ENCODE data around the gene PLA2G2A.

Gene PLA2G2A

GRCh38 chr1:19955534-19956170, 23.8 kb downstream of the PLA2G2A start:
- DNase-seq: no peak
- H3K4me3 ChIP-seq (ENCODE audit: insufficient read depth, low read depth, low read length, poor library complexity, severe bottlenecking): no peak overlapping the region
- H3K9me3 ChIP-seq (ENCODE audit: control insufficient read depth, low read length): no peaks in the 10 kb centered on the region
- H3K36me3 ChIP-seq (ENCODE audit: control insufficient read depth, insufficient read depth, low read length): no peaks in the 10 kb centered on the region
- H3K4me1 ChIP-seq (ENCODE audit: control insufficient read depth, insufficient read depth, low read length, poor library complexity, severe bottlenecking): no peaks in the 10 kb centered on the region
- H3K27me3 ChIP-seq (replicated peaks; ENCODE audit: control insufficient read depth, insufficient read depth, low read length, poor library complexity, severe bottlenecking): no peaks in the 10 kb centered on the region
- no peak overlapping the region for H3K27ac ChIP-seq (ENCODE audit: insufficient read depth, low read length, poor library complexity, severe bottlenecking)

- Histone ChIP-seq H3K4me1 (ENCODE audit: control insufficient read depth, insufficient read depth, low read length, poor library complexity, severe bottlenecking) (no peaks in the 10 kb centered on the region), H3K9me3 (ENCODE audit: control insufficient read depth, low read length) (no peaks in the 10 kb centered on the region), H3K4me3 (ENCODE audit: insufficient read depth, low read depth, low read length, poor library complexity, severe bottlenecking) (no peak overlapping the region), H3K27ac (ENCODE audit: insufficient read depth, low read length, poor library complexity, severe bottlenecking) (no peak overlapping the region), H3K27me3 (replicated peaks; ENCODE audit: control insufficient read depth, insufficient read depth, low read length, poor library complexity, severe bottlenecking) (no peaks in the 10 kb centered on the region), H3K36me3 (ENCODE audit: control insufficient read depth, insufficient read depth, low read length) (no peaks in the 10 kb centered on the region)
- DNase-seq: no peak
Measured at GRCh38 chr1:19954059-19954458, 25.4 kb downstream of the PLA2G2A start.

DNA sequence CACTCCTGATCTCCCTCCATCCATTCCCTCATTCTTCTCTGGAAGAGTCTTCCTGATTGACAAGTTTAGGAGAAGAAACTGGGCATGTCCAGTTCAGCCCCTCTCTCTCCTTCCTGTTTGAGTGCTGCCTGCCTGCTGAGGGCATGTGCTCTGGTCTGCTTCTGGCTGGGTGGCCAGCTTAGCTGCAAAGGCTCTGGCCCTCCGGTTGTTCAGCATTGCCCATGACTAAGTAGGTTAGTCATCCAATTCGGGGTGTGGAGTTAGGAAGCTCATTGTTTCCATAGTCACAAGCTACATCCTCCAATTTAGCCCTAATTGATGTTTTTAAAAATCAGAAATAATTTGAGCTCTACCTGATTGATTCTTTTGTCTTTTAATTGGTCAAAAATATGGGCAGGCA, 30.4 kb downstream of the PLA2G2A start:
- Histone ChIP-seq H3K9me3 (ENCODE audit: control insufficient read depth, low read length) (no peaks in the 10 kb centered on the region), H3K4me3 (ENCODE audit: insufficient read depth, low read depth, low read length, poor library complexity, severe bottlenecking) (no peak overlapping the region), H3K27me3 (replicated peaks; ENCODE audit: control insufficient read depth, insufficient read depth, low read length, poor library complexity, severe bottlenecking) (no peaks in the 10 kb centered on the region), H3K27ac (ENCODE audit: insufficient read depth, low read length, poor library complexity, severe bottlenecking) (no peak overlapping the region), H3K4me1 (ENCODE audit: control insufficient read depth, insufficient read depth, low read length, poor library complexity, severe bottlenecking) (no peaks in the 10 kb centered on the region), H3K36me3 (ENCODE audit: control insufficient read depth, insufficient read depth, low read length) (no peaks in the 10 kb centered on the region)
- DNase-seq: no peak

GRCh38 chr1:19946971-19947370, 32.4 kb downstream of the PLA2G2A start:
- Histone ChIP-seq H3K9me3 (ENCODE audit: control insufficient read depth, low read length) (no peaks in the 10 kb centered on the region), H3K27me3 (replicated peaks; ENCODE audit: control insufficient read depth, insufficient read depth, low read length, poor library complexity, severe bottlenecking) (no peaks in the 10 kb centered on the region), H3K36me3 (ENCODE audit: control insufficient read depth, insufficient read depth, low read length) (no peaks in the 10 kb centered on the region), H3K4me1 (ENCODE audit: control insufficient read depth, insufficient read depth, low read length, poor library complexity, severe bottlenecking) (no peaks in the 10 kb centered on the region), H3K4me3 (ENCODE audit: insufficient read depth, low read depth, low read length, poor library complexity, severe bottlenecking) (no peak overlapping the region), H3K27ac (ENCODE audit: insufficient read depth, low read length, poor library complexity, severe bottlenecking) (no peak overlapping the region)
- DNase-seq: no peak

- Histone ChIP-seq H3K4me1 (ENCODE audit: control insufficient read depth, insufficient read depth, low read length, poor library complexity, severe bottlenecking) (no peaks in the 10 kb centered on the region), H3K27me3 (replicated peaks; ENCODE audit: control insufficient read depth, insufficient read depth, low read length, poor library complexity, severe bottlenecking) (no peaks in the 10 kb centered on the region), H3K27ac (ENCODE audit: insufficient read depth, low read length, poor library complexity, severe bottlenecking) (no peak overlapping the region), H3K4me3 (ENCODE audit: insufficient read depth, low read depth, low read length, poor library complexity, severe bottlenecking) (no peak overlapping the region), H3K36me3 (ENCODE audit: control insufficient read depth, insufficient read depth, low read length) (no peaks in the 10 kb centered on the region), H3K9me3 (ENCODE audit: control insufficient read depth, low read length) (no peaks in the 10 kb centered on the region)
- DNase-seq: no peak
Measured at GRCh38 chr1:19946331-19946751, 33.1 kb downstream of the PLA2G2A start.

DNA sequence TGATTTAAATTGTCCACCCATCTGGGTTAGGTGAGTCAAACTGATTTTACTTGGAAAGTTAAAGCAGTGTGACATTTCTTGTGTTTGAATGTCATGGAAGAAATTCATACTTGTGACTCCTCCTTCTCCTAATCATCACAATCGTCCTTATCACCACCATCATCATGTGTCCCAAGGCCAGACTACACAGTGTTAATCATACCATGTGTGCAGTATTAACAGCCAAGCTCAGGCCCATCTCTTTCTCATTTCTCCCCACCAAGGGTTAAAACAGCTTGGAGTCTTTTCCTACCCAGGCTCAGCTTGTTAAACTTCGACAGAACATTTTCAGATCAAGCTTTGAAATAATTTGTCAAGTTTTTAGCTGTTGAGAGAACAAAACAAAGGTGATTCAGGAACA, 33.5 kb downstream of the PLA2G2A start:
- DNase-seq: no peak
- no peak overlapping the region for H3K4me3 ChIP-seq (ENCODE audit: insufficient read depth, low read depth, low read length, poor library complexity, severe bottlenecking)
- H3K4me1 ChIP-seq (ENCODE audit: control insufficient read depth, insufficient read depth, low read length, poor library complexity, severe bottlenecking): no peaks in the 10 kb centered on the region
- H3K27me3 ChIP-seq (replicated peaks; ENCODE audit: control insufficient read depth, insufficient read depth, low read length, poor library complexity, severe bottlenecking): no peaks in the 10 kb centered on the region
- H3K27ac ChIP-seq (ENCODE audit: insufficient read depth, low read length, poor library complexity, severe bottlenecking): no peak overlapping the region
- no peaks in the 10 kb centered on the region for H3K36me3 ChIP-seq (ENCODE audit: control insufficient read depth, insufficient read depth, low read length)
- no peaks in the 10 kb centered on the region for H3K9me3 ChIP-seq (ENCODE audit: control insufficient read depth, low read length)

DNA sequence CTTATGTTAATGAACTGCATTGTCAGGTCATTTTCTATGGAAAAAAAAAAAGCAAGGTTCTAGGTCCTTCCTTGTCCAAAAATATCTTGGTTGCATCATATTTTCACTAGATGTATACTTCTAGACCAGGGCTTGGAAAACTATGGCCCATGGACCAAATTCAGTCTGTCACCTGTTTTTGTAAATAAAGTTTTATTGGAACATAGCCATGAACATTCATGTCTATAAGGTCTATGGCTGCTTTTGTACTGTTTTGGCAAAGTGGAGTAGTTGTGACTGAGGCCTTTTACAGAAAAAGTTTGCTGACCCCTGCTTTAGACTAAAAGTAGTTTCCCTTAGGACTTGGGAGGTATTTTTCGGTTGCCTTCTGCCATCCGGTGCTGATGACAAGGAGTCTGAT, 36.8 kb downstream of the PLA2G2A start:
- no peaks in the 10 kb centered on the region for H3K27me3 ChIP-seq (replicated peaks; ENCODE audit: control insufficient read depth, insufficient read depth, low read length, poor library complexity, severe bottlenecking)
- no peak overlapping the region for H3K27ac ChIP-seq (ENCODE audit: insufficient read depth, low read length, poor library complexity, severe bottlenecking)
- no peaks in the 10 kb centered on the region for H3K36me3 ChIP-seq (ENCODE audit: control insufficient read depth, insufficient read depth, low read length)
- no peaks in the 10 kb centered on the region for H3K9me3 ChIP-seq (ENCODE audit: control insufficient read depth, low read length)
- no peak overlapping the region for H3K4me3 ChIP-seq (ENCODE audit: insufficient read depth, low read depth, low read length, poor library complexity, severe bottlenecking)
- H3K4me1 ChIP-seq (ENCODE audit: control insufficient read depth, insufficient read depth, low read length, poor library complexity, severe bottlenecking): no peaks in the 10 kb centered on the region
- DNase-seq: no peak

DNA sequence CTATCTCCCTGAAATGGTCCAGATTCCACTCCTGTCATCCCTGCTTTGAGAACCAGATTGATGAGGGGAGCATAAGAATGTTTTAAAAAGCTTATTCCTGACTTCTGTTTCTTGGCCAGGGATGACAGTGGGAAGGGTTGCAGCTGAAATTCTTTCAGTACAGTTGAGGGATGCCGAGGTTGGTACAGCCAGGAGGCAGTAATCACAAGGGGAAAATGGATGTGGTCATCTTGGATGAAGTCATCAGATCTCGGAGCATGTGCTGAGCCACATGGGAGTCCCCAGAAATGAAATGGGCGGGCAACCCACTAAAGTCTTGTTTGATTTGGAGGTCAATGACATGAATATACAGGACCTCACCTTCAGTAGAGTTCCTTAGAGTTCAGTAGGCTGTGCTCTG, 37.3 kb downstream of the PLA2G2A start:
- H3K27ac ChIP-seq (ENCODE audit: insufficient read depth, low read length, poor library complexity, severe bottlenecking): no peak overlapping the region
- no peaks in the 10 kb centered on the region for H3K27me3 ChIP-seq (replicated peaks; ENCODE audit: control insufficient read depth, insufficient read depth, low read length, poor library complexity, severe bottlenecking)
- no peak for DNase-seq

DNA sequence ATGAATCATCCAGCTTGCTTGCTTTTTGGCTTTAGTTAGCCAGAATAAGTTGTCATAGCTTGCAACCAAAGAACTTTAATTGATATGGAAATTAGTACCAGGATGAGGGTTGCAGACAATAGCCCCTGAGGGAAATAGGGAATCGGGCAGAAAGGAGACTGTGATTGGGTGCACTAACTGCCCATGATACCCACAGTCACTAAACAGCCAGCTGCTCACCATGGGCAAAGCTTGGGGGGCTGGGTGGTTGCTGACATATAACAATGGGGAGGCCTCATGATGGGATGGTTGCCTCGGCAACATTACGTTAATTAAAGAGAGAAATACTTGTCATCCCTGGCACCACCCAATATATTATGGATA, 38.2 kb downstream of the PLA2G2A start:
- no peak overlapping the region for H3K4me3 ChIP-seq (ENCODE audit: insufficient read depth, low read depth, low read length, poor library complexity, severe bottlenecking)
- no peaks in the 10 kb centered on the region for H3K4me1 ChIP-seq (ENCODE audit: control insufficient read depth, insufficient read depth, low read length, poor library complexity, severe bottlenecking)

More for the DNA sequence above, 37.3 kb downstream of the PLA2G2A start:
- H3K36me3 ChIP-seq (ENCODE audit: control insufficient read depth, insufficient read depth, low read length): no peaks in the 10 kb centered on the region
- no peak overlapping the region for H3K4me3 ChIP-seq (ENCODE audit: insufficient read depth, low read depth, low read length, poor library complexity, severe bottlenecking)
- H3K9me3 ChIP-seq (ENCODE audit: control insufficient read depth, low read length): no peaks in the 10 kb centered on the region
- H3K4me1 ChIP-seq (ENCODE audit: control insufficient read depth, insufficient read depth, low read length, poor library complexity, severe bottlenecking): no peaks in the 10 kb centered on the region

GRCh38 chr1:19940486-19941205, 38.8 kb downstream of the PLA2G2A start:
- Histone ChIP-seq H3K4me3 (ENCODE audit: insufficient read depth, low read depth, low read length, poor library complexity, severe bottlenecking) (no peak overlapping the region), H3K27me3 (replicated peaks; ENCODE audit: control insufficient read depth, insufficient read depth, low read length, poor library complexity, severe bottlenecking) (no peaks in the 10 kb centered on the region), H3K27ac (ENCODE audit: insufficient read depth, low read length, poor library complexity, severe bottlenecking) (no peak overlapping the region), H3K9me3 (ENCODE audit: control insufficient read depth, low read length) (no peaks in the 10 kb centered on the region), H3K4me1 (ENCODE audit: control insufficient read depth, insufficient read depth, low read length, poor library complexity, severe bottlenecking) (no peaks in the 10 kb centered on the region), H3K36me3 (ENCODE audit: control insufficient read depth, insufficient read depth, low read length) (no peaks in the 10 kb centered on the region)
- DNase-seq: no peak

More for the DNA sequence above, 38.2 kb downstream of the PLA2G2A start:
- no peak for DNase-seq
- Histone ChIP-seq H3K27ac (ENCODE audit: insufficient read depth, low read length, poor library complexity, severe bottlenecking) (no peak overlapping the region), H3K27me3 (replicated peaks; ENCODE audit: control insufficient read depth, insufficient read depth, low read length, poor library complexity, severe bottlenecking) (no peaks in the 10 kb centered on the region), H3K9me3 (ENCODE audit: control insufficient read depth, low read length) (no peaks in the 10 kb centered on the region), H3K36me3 (ENCODE audit: control insufficient read depth, insufficient read depth, low read length) (no peaks in the 10 kb centered on the region)
